ENCODE results near the gene NWD2. TPM values are rescaled to one million over a fixed set of nuclear protein-coding genes. Genes with fewer than 3 reads are reported as not detected.
A peak's percentile ranks its signal among the peaks of the same experiment; 100 is the strongest.

Gene NWD2
- total and polyA plus RNA-seq, 10 of the 15 experiments (the other 5 are each of a cell fraction or from before 2014, with no cell fraction given), result not detected

DNA sequence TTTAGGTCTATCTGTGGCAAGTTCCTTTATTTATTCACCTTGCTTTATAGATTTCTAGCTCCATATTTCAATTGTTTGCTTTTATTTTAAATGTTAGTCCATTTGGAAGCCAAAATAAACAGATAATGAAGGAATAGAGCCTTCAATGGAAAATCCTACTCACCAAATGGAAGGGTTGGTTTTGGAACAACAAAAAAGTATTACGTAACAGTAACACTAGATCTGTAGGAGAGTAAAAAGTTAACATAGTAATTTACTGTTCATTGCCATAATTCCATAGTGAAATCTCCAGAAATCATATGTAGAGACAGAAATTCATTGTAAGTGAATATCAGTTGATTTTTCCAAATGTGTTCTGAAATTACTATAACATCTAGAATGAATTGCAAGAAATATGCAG lies 34.6 kb downstream of the NWD2 start:
- Histone ChIP-seq H4K20me1 (ENCODE audit: control insufficient read depth, insufficient read depth) (no peaks in the 10 kb centered on the region), H3K4me3 (no peak overlapping the region), H2AFZ (ENCODE audit: control insufficient read depth, low read depth, low read length) (no peak overlapping the region), H3K27me3 (replicated peaks in 1 of 2; ENCODE audit: control insufficient read depth in 2 of 2, insufficient read depth in 2 of 2, low read length in 1 of 2) (no peaks in the 10 kb centered on the region), H3K9ac (ENCODE audit: control insufficient read depth, insufficient read depth, low read length) (no peak overlapping the region), H3K79me2 (ENCODE audit: control insufficient read depth, insufficient read depth, low read length) (no peaks in the 10 kb centered on the region), H3K4me1 (ENCODE audit: control insufficient read depth, insufficient read depth, low read length) (no peaks in the 10 kb centered on the region), H3K36me3 (ENCODE audit: control insufficient read depth in 2 of 2, insufficient read depth in 2 of 2, low read length in 1 of 2) (no peaks in the 10 kb centered on the region), H3K4me2 (ENCODE audit: control insufficient read depth, insufficient read depth) (no peak overlapping the region), H3K9me3 (replicated peaks; ENCODE audit: control insufficient read depth, insufficient read depth, low read length) (no peaks in the 10 kb centered on the region), H3K27ac (ENCODE audit: control insufficient read depth, insufficient read depth) (no peak overlapping the region)
- ChIA-PET CTCF (no interaction called here), RAD21 (ENCODE audit: unreplicated experiment) (no interaction called here), POLR2A (no interaction called here), SMC1A (ENCODE audit: uncharacterized antibody, unreplicated experiment) (no interaction called here)
- FAIRE-seq (no peak), DNase-seq (ENCODE audit: low read depth, low spot score) (no peak), ATAC-seq (no peak)
- TF ChIP-seq FOXM1 (IDR thresholded peaks at IDR 0.05; ENCODE audit: low read depth, low read length) (no peak), STAT3 (IDR thresholded peaks at IDR 0.05; ENCODE audit: low read depth, low read length) (no peak), KAT2A (conservative IDR thresholded peaks at IDR 0.05; ENCODE audit: control insufficient read depth, low read depth, low read length) (no peak)
- BruUV-seq (replicated peaks), result no TSS peak
- WGBS (ENCODE audit: insufficient coverage, insufficient replicate concordance, low lambda C conversion rate, missing lambda C conversion rate), result 38% methylated on average over 1 of the region's 1 CpG
- intact Hi-C loops (cut with micrococcal nuclease; ENCODE audit: unreplicated experiment), result no loop called here
- in situ Hi-C loops (cut with MboI), result no loop called here

DNA sequence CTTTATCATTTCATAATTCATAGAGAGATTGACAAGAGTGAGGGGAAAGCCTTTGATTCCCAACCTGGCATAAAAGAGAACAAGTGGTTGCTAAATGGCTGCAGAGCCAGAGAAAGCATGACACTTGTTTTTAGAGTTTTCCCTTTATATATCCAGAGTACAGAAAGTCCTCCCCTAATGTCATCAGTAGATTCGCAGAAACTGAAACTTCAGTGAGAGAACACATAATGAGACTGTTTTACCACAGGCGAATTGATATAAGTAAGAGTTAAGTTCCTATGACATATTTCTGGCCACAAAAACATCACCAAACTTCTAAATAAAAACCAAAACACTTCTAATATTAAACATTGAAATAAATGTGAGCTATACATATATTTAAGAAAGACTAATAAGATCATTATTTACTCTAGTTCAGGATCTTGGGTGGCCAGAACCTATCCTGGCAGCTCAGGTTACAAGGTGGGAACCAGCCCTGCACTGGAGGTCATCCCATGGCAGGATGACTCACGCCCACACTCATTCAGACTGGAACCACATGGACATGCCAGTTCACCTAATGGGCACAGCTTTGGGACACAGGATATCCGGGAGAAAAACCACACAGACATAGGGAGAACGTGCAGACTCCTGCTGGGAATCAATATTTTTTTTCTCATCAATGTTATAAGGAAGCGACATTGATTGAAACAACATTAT lies 35.5 kb downstream of the NWD2 start:
- TF ChIP-seq, protein P1, sequence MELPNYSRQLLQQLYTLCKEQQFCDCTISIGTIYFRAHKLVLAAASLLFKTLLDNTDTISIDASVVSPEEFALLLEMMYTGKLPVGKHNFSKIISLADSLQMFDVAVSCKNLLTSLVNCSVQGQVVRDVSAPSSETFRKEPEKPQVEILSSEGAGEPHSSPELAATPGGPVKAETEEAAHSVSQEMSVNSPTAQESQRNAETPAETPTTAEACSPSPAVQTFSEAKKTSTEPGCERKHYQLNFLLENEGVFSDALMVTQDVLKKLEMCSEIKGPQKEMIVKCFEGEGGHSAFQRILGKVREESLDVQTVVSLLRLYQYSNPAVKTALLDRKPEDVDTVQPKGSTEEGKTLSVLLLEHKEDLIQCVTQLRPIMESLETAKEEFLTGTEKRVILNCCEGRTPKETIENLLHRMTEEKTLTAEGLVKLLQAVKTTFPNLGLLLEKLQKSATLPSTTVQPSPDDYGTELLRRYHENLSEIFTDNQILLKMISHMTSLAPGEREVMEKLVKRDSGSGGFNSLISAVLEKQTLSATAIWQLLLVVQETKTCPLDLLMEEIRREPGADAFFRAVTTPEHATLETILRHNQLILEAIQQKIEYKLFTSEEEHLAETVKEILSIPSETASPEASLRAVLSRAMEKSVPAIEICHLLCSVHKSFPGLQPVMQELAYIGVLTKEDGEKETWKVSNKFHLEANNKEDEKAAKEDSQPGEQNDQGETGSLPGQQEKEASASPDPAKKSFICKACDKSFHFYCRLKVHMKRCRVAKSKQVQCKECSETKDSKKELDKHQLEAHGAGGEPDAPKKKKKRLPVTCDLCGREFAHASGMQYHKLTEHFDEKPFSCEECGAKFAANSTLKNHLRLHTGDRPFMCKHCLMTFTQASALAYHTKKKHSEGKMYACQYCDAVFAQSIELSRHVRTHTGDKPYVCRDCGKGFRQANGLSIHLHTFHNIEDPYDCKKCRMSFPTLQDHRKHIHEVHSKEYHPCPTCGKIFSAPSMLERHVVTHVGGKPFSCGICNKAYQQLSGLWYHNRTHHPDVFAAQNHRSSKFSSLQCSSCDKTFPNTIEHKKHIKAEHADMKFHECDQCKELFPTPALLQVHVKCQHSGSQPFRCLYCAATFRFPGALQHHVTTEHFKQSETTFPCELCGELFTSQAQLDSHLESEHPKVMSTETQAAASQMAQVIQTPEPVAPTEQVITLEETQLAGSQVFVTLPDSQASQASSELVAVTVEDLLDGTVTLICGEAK (IDR thresholded peaks at IDR 0.05; ENCODE audit: borderline replicate concordance), result no peak
- TF ChIP-seq RUNX3 (IDR thresholded peaks at IDR 0.05; ENCODE audit: low read length) (peak; percentile 26; the same call in 1 of the 2 replicates), MTA2 (IDR thresholded peaks at IDR 0.05; ENCODE audit: low read depth) (peak; percentile 61; the same call in 1 of the 2 replicates)

More for the DNA sequence above, 35.5 kb downstream of the NWD2 start:
- Histone ChIP-seq H3K27me3 (replicated peaks in 1 of 2; ENCODE audit: control insufficient read depth in 2 of 2, insufficient read depth in 2 of 2, low read length in 1 of 2) (no peaks in the 10 kb centered on the region), H3K36me3 (ENCODE audit: control insufficient read depth in 2 of 2, insufficient read depth in 2 of 2, low read length in 1 of 2) (no peaks in the 10 kb centered on the region), H3K9me3 (replicated peaks; ENCODE audit: control insufficient read depth, insufficient read depth, low read length) (no peaks in the 10 kb centered on the region), H3K79me2 (ENCODE audit: control insufficient read depth, insufficient read depth, low read length) (no peaks in the 10 kb centered on the region), H4K20me1 (ENCODE audit: control insufficient read depth, insufficient read depth) (no peaks in the 10 kb centered on the region), H3K9ac (ENCODE audit: control insufficient read depth, insufficient read depth, low read length) (no peak overlapping the region), H3K4me2 (ENCODE audit: control insufficient read depth, insufficient read depth) (no peak overlapping the region), H3K4me1 (ENCODE audit: control insufficient read depth, insufficient read depth, low read length) (no peaks in the 10 kb centered on the region), H3K4me3 (no peak overlapping the region), H3K27ac (ENCODE audit: control insufficient read depth, insufficient read depth) (no peak overlapping the region), H2AFZ (ENCODE audit: control insufficient read depth, low read depth, low read length) (no peak overlapping the region)
- ChIA-PET POLR2A (no interaction called here), SMC1A (ENCODE audit: uncharacterized antibody, unreplicated experiment) (no interaction called here), RAD21 (ENCODE audit: unreplicated experiment) (no interaction called here), CTCF (no interaction called here)
- WGBS (ENCODE audit: insufficient coverage, insufficient replicate concordance, low lambda C conversion rate, missing lambda C conversion rate), result 27% methylated on average over 6 of the region's 6 CpGs
- BruUV-seq (replicated peaks), result no TSS peak
- intact Hi-C loops (cut with micrococcal nuclease; ENCODE audit: unreplicated experiment), result no loop called here
- FAIRE-seq, result no peak
- in situ Hi-C loops (cut with MboI), result no loop called here
- peak; percentile 71 for ATAC-seq
- DNase-seq (ENCODE audit: low read depth, low spot score), result no peak
